Measurements from ENCODE around the gene SIDT2. TPM values are rescaled to one million over a fixed set of nuclear protein-coding genes. Genes with fewer than 3 reads are reported as not detected.
"Not testable (repeated sequence)": the region's sequence is repeated elsewhere in the genome, so short reads cannot be mapped to it uniquely, and the experiment has no call there.

Gene SIDT2
- total RNA-seq (100 to 1,000 TPM in 1 of 2 donors, 10 to 100 TPM in 1; 66.1 to 112 TPM), polyA plus RNA-seq (ENCODE audit: insufficient read length in 6 of 6) (10 to 100 TPM; 29.2 to 34.5 (median 32.8) TPM)
- long read RNA-seq, donor 1, full-length matches to known transcripts = 1 of 1 reads
- long read RNA-seq, donor 1, partial matches to known transcripts = 0 of 1 reads
- long read RNA-seq, donor 1, other reads (novel, unspliced or antisense) = 0 of 1 reads
- long read RNA-seq, donor 2, full-length matches to known transcripts = 5 of 5 reads
- long read RNA-seq, donor 2, partial matches to known transcripts = 0 of 5 reads
- long read RNA-seq, donor 2, other reads (novel, unspliced or antisense) = 0 of 5 reads
- long read RNA-seq, donor 3, full-length matches to known transcripts = 1 of 1 reads
- long read RNA-seq, donor 3, partial matches to known transcripts = 0 of 1 reads
- long read RNA-seq, donor 3, other reads (novel, unspliced or antisense) = 0 of 1 reads
- long read RNA-seq, donor 4, partial matches to known transcripts = 3 of 8 reads
- long read RNA-seq, donor 4, other reads (novel, unspliced or antisense) = 5 of 8 reads
- long read RNA-seq, donor 5, full-length matches to known transcripts = 2 of 7 reads
- long read RNA-seq, donor 5, partial matches to known transcripts = 5 of 7 reads
- long read RNA-seq, donor 5, other reads (novel, unspliced or antisense) = 0 of 7 reads
- long read RNA-seq, donor 6, full-length matches to known transcripts = 2 of 2 reads
- long read RNA-seq, donor 6, partial matches to known transcripts = 0 of 2 reads
- long read RNA-seq, donor 6, other reads (novel, unspliced or antisense) = 0 of 2 reads
- long read RNA-seq, donor 7 = 0 reads
- long read RNA-seq, donor 8, full-length matches to known transcripts = 1 of 1 reads
- long read RNA-seq, donor 8, partial matches to known transcripts = 0 of 1 reads
- long read RNA-seq, donor 8, other reads (novel, unspliced or antisense) = 0 of 1 reads
- long read RNA-seq, donor 9 = 0 reads
- long read RNA-seq, donor 10, partial matches to known transcripts = 8 of 21 reads
- long read RNA-seq, donor 10, other reads (novel, unspliced or antisense) = 13 of 21 reads
- long read RNA-seq, donor 11, full-length matches to known transcripts = 1 of 35 reads
- long read RNA-seq, donor 11, partial matches to known transcripts = 34 of 35 reads
- long read RNA-seq, donor 11, other reads (novel, unspliced or antisense) = 0 of 35 reads
- long read RNA-seq, donor 12, full-length matches to known transcripts = 3 of 3 reads
- long read RNA-seq, donor 12, partial matches to known transcripts = 0 of 3 reads
- long read RNA-seq, donor 12, other reads (novel, unspliced or antisense) = 0 of 3 reads

DNA sequence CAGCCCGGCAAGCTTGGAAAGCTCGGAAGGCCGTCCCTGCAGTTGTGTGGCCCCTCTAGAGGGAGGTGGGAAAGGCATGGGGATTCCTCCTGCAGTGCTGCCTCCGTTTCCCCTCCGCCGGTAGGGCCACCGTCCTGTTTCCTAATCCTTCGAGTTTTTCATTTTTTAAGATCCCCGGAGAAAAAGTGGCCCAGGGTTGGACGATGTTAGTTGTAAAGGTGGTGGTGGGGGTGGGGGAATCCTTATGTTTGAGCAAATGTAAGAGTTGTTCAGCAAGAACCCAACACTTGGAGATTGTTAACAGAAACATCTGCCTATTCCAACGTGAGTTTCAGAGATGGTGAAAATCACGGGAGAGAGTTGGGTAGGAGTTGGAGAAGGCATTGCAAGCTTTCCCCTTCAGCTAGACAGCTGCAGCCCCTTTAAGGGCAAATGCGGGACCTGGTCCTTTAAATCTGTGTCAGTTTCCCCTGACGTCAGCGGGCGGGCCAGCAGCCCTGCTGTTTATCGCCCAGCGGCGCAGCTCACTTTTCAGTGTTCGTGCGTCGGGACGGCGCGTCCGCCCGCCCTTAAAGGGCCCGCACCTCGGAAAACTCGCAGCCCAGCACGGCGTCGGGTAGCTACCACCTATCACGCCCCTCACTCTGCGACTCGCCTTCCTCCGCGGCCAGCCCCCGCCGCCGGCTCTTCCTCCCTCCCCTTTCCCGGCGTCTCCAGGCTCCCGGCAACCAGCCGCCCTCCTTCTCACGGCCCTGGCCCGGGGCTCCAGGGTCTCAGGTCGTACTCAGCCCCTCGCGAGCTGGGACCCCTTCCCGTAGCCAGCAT, at the start of gene SIDT2:
TSS of gene SIDT2 (plus strand) at position 534 of the 825 bp plus-strand sequence. CDS start 521 bp downstream, outside the sequence.
- peaks cover 19 to 37% of the 10 kb centered on the region in 2 donors for H3K4me1 ChIP-seq
- DNase-seq (peak; percentile 94 to 98 (median 97)), ATAC-seq (peak; percentile 94)
- peak within 1 kb of the TSS; percentile 73 to 88 for H3K4me3 ChIP-seq
- H3K27me3 ChIP-seq = no peaks in the 10 kb centered on the region
- TF ChIP-seq, protein P1, sequence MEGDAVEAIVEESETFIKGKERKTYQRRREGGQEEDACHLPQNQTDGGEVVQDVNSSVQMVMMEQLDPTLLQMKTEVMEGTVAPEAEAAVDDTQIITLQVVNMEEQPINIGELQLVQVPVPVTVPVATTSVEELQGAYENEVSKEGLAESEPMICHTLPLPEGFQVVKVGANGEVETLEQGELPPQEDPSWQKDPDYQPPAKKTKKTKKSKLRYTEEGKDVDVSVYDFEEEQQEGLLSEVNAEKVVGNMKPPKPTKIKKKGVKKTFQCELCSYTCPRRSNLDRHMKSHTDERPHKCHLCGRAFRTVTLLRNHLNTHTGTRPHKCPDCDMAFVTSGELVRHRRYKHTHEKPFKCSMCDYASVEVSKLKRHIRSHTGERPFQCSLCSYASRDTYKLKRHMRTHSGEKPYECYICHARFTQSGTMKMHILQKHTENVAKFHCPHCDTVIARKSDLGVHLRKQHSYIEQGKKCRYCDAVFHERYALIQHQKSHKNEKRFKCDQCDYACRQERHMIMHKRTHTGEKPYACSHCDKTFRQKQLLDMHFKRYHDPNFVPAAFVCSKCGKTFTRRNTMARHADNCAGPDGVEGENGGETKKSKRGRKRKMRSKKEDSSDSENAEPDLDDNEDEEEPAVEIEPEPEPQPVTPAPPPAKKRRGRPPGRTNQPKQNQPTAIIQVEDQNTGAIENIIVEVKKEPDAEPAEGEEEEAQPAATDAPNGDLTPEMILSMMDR (IDR thresholded peaks at IDR 0.05) = peak in 1 of 2 donors; percentile 7
- no peaks in the 10 kb centered on the region for H3K9me3 ChIP-seq
- H3K36me3 ChIP-seq = peaks cover 0 to 18% of the 10 kb centered on the region in 2 donors
- H3K27ac ChIP-seq = peak within 1 kb of the TSS; percentile 88 to 91
- intact Hi-C loops (cut with DNase I) = no loop called here

DNA sequence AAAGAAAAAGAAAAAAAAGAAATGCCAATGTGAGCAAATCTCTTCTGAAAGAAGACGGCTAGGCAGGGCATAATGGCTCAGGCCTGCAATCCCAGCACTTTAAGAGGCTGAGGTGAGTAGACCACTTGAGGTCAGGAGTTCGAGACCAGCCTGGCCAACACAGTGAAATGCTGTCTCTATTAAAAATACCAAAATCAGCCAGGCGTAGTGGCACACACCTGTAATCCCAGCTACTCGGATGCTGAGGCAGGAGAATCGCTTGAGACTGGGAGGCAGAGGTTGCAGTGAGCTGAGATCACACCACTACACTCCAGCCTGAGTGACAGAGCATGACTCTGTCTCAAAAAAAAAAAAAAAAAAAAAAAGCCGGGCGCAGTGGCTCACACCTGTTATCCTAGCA, 48.1 kb upstream of the SIDT2 start:
- intact Hi-C loops (cut with DNase I); H3K9me3 ChIP-seq; DNase-seq; ATAC-seq; H3K36me3 ChIP-seq; H3K27ac ChIP-seq; H3K4me3 ChIP-seq; H3K4me1 ChIP-seq; H3K27me3 ChIP-seq: not testable (repeated sequence)

DNA sequence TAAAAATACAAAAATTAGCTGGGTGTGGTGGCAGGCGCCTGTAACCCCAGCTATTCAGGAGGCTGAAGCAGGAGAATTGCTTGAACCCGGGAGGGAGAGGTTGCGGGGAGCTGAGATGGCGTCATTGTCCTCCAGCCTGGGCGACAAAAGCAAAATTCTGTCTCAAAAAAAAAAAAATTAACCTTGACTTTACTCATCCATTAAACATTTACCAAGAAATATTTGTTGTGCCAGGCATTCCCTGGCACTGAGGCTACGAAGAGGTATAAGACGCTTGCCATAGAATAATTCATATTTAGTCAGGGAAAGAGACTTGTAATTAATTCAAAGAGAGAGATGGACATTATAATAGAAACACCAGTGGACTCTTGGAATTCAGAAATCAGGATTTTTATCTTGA, 47.7 kb upstream of the SIDT2 start:
- TF ChIP-seq, protein P1 (IDR thresholded peaks at IDR 0.05) = no peak
- no peaks in the 10 kb centered on the region for H3K9me3 ChIP-seq
- DNase-seq = no peak
- no peaks in the 10 kb centered on the region for H3K27me3 ChIP-seq
- H3K27ac ChIP-seq = no peak overlapping the region
- no peak for ATAC-seq
- H3K36me3 ChIP-seq = no peaks in the 10 kb centered on the region
- H3K4me3 ChIP-seq = no peak overlapping the region
- no peaks in the 10 kb centered on the region for H3K4me1 ChIP-seq
- intact Hi-C loops (cut with DNase I) = no loop called here

DNA sequence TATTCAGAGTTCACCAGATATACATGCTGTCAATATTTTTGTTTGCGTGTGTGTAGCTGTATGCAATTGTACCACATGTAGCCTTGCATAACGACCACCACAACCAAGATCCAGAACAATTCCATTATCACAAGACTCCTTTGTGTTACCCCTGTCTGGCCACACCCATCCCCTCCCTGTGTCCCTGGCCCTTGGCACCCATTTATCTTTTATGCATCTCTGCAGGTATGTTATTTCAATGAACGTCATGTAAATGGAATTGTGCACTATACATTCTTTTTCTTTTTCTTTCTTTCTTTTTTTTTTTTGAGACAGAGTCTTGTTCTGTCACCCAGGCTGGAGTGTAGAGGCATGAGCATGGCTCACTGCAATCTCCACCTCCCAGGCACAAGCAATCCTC, 44.1 kb upstream of the SIDT2 start:
- TF ChIP-seq, protein P1 (IDR thresholded peaks at IDR 0.05) = no peak
- intact Hi-C loops (cut with DNase I) = no loop called here

DNA sequence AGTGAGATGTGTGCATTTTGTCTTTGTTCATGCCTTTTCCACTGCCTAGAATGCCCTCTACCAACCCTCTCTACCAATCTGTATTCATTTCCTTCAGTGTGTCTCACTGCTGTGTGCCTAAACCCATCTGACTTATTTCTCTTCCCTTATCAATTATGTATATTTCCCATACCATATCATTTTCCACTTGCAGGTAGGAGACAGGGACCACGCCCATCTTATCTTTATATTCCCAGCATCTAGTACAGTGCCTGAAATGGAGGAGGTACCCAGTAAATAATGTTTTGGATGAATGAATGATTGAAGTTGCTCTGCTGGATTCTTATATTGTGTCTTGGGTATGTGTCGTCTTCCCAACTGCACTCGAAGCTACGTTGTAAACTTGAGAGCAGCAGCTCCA, 43.6 kb upstream of the SIDT2 start:
- H3K27ac ChIP-seq; H3K27me3 ChIP-seq; H3K9me3 ChIP-seq; DNase-seq; H3K4me3 ChIP-seq; intact Hi-C loops (cut with DNase I); H3K36me3 ChIP-seq; H3K4me1 ChIP-seq; ATAC-seq: not testable (repeated sequence)

More for the DNA sequence above, 44.1 kb upstream of the SIDT2 start:
- Histone ChIP-seq H3K4me3 (no peak overlapping the region), H3K36me3 (no peaks in the 10 kb centered on the region), H3K27ac (no peak overlapping the region), H3K27me3 (no peaks in the 10 kb centered on the region), H3K4me1 (no peaks in the 10 kb centered on the region), H3K9me3 (no peaks in the 10 kb centered on the region)
- DNase-seq (no peak), ATAC-seq (no peak)

DNA sequence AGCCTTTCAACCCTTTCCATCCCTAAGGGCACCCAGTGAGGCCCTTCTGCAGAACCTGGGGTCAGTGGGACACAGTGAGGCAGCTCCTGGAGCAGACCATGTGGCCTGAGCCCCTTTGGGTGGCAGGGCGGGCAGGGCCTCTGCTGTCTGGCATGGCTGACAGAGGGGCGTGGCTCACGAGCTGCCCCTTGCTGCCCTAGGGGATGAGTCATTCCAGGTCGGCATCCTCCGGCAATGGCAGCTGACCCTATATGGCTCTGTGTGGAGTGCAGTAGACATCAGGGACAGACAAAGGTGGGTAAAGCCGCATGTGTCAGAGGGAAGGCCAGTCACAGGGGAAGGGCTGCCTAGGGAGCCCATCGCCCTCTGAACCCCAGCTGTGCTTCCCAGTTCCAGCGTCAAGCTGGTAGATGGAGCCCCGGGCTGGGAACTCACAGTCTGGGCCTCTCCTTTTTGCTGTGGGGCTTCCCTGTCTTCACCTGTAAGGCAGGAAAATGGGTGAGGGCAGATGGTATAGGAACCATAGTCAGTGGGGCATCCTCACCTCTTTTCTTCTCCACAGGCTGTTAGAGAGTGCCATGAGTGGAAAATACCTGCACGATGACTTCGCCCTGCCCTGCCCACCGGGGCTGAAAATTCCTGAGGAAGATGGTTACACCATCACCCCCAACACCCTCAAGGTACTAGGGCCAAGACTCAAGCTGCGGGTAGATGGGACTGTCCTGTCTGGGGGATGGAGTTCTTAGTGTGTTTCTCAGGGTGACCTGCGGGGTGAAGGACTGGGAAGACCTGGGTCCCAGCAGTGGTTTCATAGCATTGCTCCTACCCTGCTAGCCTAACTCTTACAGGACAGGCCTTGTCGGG, 41.1 kb upstream of the SIDT2 start:
- H3K36me3 ChIP-seq; H3K4me3 ChIP-seq; H3K27ac ChIP-seq; intact Hi-C loops (cut with DNase I); H3K4me1 ChIP-seq; DNase-seq; H3K27me3 ChIP-seq; H3K9me3 ChIP-seq: not testable (repeated sequence)
- ATAC-seq = peak; percentile 37
